GM23338 (cell line): ENCODE data around the gene TJP1.

Experiments used
- CTCF ChIP-seq, 2 experiments: fragments of 200-600 bp in 1 of 2; sonication (generic) in 1 of 2; conservative IDR thresholded peaks; 2 replicates each; pipeline versions ENCODE4 v1.5.1 to v1.6.1; 2016 to 2017; ENCODE audit warnings: antibody characterized with exemption in 2 of 2, low read depth in 2 of 2, mild to moderate bottlenecking in 2 of 2, moderate library complexity in 1 of 2
- EZH2 ChIP-seq: fragments of 200-600 bp; sonication (generic); IDR thresholded peaks from one replicate; pipeline ENCODE4 v1.8.0; 2017; ENCODE audit warnings: antibody characterized with exemption, mild to moderate bottlenecking, low read depth; ENCODE audit not compliant: unreplicated experiment
- POLR2AphosphoS5 ChIP-seq: IDR thresholded peaks from 2 replicates; pipeline ENCODE4 v1.6.1; 2016; ENCODE audit warnings: antibody characterized with exemption, low read depth
- REST ChIP-seq: IDR thresholded peaks from one replicate; pipeline ENCODE4 v1.6.1; 2018; ENCODE audit warnings: antibody characterized with exemption; ENCODE audit not compliant: unreplicated experiment

GRCh38 chr15:29773816-29774215 is 48.5 kb downstream of the TJP1 start:
- TF ChIP-seq CTCF (conservative IDR thresholded peaks at IDR 0.05; ENCODE audit: low read depth in 2 of 2) = no peak
- TF ChIP-seq POLR2AphosphoS5 = no peak
- TF ChIP-seq EZH2 = no peak
- TF ChIP-seq REST = no peak
